Osteoblast (primary cell): ENCODE data around the gene RNF17. TPM values are rescaled to one million over a fixed set of nuclear protein-coding genes. Genes with fewer than 3 reads are reported as not detected.

ENCODE experiments used
- DNase-seq: peaks from one replicate; pipeline ENCODE4 v3.0.0; 2011; ENCODE audit warnings: low spot score, mixed read lengths; ENCODE audit not compliant: insufficient read length; ENCODE audit errors: missing footprints
- H2AFZ ChIP-seq: 2 replicates; pipeline ENCODE4 v1.6.0; 2011; ENCODE audit warnings: mild to moderate bottlenecking, low read length
- H3K27ac ChIP-seq: 2 replicates; pipeline ENCODE4 v1.5.1; 2011; ENCODE audit warnings: mild to moderate bottlenecking, low read depth, low read length, moderate library complexity
- H3K27me3 ChIP-seq: 2 replicates; pipeline ENCODE4 v1.6.0; 2012; ENCODE audit warnings: mild to moderate bottlenecking, control low read depth, inconsistent platforms, low read length, moderate library complexity; ENCODE audit not compliant: insufficient read depth
- H3K36me3 ChIP-seq: 2 replicates; pipeline ENCODE4 v1.5.1; 2011; ENCODE audit warnings: mild to moderate bottlenecking, low read length, control low read depth, moderate library complexity; ENCODE audit not compliant: insufficient read depth
- H3K4me1 ChIP-seq: 2 replicates; pipeline ENCODE4 v1.5.1; 2011; ENCODE audit warnings: mild to moderate bottlenecking, low read length, control low read depth, moderate library complexity; ENCODE audit not compliant: insufficient read depth
- H3K4me2 ChIP-seq: 2 replicates; pipeline ENCODE4 v1.6.0; 2011; ENCODE audit warnings: mild to moderate bottlenecking, low read length; ENCODE audit not compliant: insufficient read depth
- H3K4me3 ChIP-seq: fragments of 200-600 bp; sonication (generic); 3 replicates; pipeline ENCODE4 v1.5.1; 2012; ENCODE audit warnings: mild to moderate bottlenecking, low read length, inconsistent platforms; ENCODE audit not compliant: insufficient read depth
- H3K79me2 ChIP-seq: 2 replicates; pipeline ENCODE4 v1.6.0; 2012; ENCODE audit warnings: mild to moderate bottlenecking, low read length, control low read depth, inconsistent platforms; ENCODE audit not compliant: insufficient read depth
- H3K9me3 ChIP-seq: 2 replicates; pipeline ENCODE4 v1.5.1; 2011; ENCODE audit warnings: low read depth, low read length, control low read depth
- H4K20me1 ChIP-seq: 2 replicates; pipeline ENCODE4 v1.6.0; 2012; ENCODE audit warnings: mild to moderate bottlenecking, low read length, control low read depth; ENCODE audit not compliant: insufficient read depth
- total RNA-seq: library from RNA; depleted of rRNA; stranded (reverse); fragments of >200 nt; gene quantifications from 2 replicates; pipeline ENCODE4 v1.2.3, GENCODE V29; 2012
- TF ChIP-seq, protein P1 (sequence below): IDR thresholded peaks from 2 replicates; pipeline ENCODE4 v1.5.1; 2011; ENCODE audit warnings: mild to moderate bottlenecking, low read depth, low read length, moderate library complexity; ENCODE audit errors: extremely low read depth

Gene RNF17
- total RNA-seq, 1 donor: not detected

DNA sequence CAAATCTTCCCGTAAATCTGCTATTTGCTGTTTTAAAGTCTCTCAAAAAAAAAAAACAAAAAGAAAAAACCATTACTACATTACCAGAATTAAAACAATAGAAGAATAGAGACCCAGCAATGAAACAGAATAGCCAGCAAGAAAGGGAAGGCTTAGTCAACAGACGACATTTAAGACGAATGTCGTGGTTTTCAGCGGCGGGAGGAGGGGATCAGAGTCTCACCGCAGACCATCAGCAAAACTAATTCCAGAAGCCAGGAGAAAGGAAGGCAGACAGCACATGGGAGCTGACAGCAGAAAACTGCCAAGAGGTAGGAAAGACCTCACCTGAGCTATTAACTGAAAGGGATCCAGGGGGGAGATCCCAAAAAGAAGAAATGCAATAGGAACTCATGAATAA is 128.9 kb downstream of the RNF17 start:
- H3K4me3 ChIP-seq: no peak overlapping the region
- H3K4me1 ChIP-seq: no peaks in the 10 kb centered on the region
- DNase-seq: no peak
- H4K20me1 ChIP-seq: no peaks in the 10 kb centered on the region
- no peaks in the 10 kb centered on the region for H3K27me3 ChIP-seq
- H3K27ac ChIP-seq: no peak overlapping the region
- H2AFZ ChIP-seq: no peak overlapping the region
- H3K9me3 ChIP-seq: no peaks in the 10 kb centered on the region
- H3K79me2 ChIP-seq: no peaks in the 10 kb centered on the region
- H3K4me2 ChIP-seq: no peak overlapping the region
- TF ChIP-seq, protein P1, sequence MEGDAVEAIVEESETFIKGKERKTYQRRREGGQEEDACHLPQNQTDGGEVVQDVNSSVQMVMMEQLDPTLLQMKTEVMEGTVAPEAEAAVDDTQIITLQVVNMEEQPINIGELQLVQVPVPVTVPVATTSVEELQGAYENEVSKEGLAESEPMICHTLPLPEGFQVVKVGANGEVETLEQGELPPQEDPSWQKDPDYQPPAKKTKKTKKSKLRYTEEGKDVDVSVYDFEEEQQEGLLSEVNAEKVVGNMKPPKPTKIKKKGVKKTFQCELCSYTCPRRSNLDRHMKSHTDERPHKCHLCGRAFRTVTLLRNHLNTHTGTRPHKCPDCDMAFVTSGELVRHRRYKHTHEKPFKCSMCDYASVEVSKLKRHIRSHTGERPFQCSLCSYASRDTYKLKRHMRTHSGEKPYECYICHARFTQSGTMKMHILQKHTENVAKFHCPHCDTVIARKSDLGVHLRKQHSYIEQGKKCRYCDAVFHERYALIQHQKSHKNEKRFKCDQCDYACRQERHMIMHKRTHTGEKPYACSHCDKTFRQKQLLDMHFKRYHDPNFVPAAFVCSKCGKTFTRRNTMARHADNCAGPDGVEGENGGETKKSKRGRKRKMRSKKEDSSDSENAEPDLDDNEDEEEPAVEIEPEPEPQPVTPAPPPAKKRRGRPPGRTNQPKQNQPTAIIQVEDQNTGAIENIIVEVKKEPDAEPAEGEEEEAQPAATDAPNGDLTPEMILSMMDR: no peak
- peaks cover 6% of the 10 kb centered on the region for H3K36me3 ChIP-seq

DNA sequence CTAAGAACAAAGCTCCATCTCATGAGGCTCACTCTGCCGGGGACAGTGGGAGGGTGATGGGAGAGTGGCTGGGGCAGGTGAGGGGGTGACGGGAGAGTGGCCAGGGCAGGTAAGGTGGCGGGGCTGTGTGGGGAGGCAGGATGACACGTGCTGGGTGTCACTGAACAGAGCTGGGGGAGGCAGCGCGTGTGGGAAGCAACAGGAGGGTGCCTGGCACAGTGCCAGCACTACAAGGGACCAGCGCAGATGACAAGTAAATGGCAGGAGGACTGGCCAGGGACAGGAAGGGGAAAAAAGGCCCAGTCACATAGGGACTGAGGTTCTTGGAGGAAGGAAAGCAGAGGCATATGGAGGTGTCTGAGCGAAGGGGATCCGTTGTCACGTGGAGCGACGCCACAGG is 129.9 kb downstream of the RNF17 start:
- no peaks in the 10 kb centered on the region for H3K79me2 ChIP-seq
- H3K9me3 ChIP-seq: no peaks in the 10 kb centered on the region
- no peak overlapping the region for H3K4me3 ChIP-seq
- TF ChIP-seq, protein P1: no peak
- H3K4me1 ChIP-seq: no peaks in the 10 kb centered on the region
- H4K20me1 ChIP-seq: no peaks in the 10 kb centered on the region
- H2AFZ ChIP-seq: no peak overlapping the region
- H3K36me3 ChIP-seq: peaks cover 6% of the 10 kb centered on the region
- no peak overlapping the region for H3K4me2 ChIP-seq
- no peak overlapping the region for H3K27ac ChIP-seq
- DNase-seq: no peak
- H3K27me3 ChIP-seq: no peaks in the 10 kb centered on the region

DNA sequence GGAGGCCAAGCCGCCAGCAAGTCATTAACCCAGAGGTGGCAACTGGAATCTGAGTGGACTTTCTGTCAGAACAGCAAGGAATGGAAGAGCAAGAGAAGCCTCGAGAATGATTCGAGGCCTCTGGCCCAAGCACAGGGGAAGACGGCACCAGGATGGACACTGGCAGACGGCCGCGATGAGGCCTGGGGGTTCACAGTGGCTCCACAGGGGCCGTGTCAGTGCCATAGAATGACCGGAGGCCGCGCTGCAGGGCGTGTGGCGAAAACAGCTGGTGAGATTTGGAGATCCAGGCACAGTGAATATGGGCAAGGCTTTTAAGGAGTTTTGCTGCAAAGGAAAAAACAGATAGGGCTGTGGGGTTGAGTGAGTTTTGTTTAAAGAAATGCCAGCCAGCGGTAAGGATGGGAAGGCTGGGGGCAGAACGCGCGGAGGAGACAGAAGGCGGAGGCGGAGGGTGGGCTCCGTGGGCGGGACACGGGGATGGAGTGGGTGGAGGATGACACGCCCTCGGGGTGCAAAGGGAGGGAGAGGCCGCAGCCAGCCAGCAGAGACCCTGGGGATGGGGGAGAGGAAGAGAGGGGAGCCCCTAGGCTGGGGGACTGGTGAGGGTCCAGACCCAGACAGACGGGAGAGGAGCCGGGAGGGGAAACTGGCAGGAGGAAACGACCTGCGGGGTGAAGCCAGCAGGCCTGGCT is 130.5 kb downstream of the RNF17 start:
- H3K4me3 ChIP-seq: no peak overlapping the region
- no peaks in the 10 kb centered on the region for H3K79me2 ChIP-seq
- no peaks in the 10 kb centered on the region for H3K9me3 ChIP-seq
- H3K4me1 ChIP-seq: no peaks in the 10 kb centered on the region
- no peaks in the 10 kb centered on the region for H3K27me3 ChIP-seq
- H3K36me3 ChIP-seq: peaks cover 6% of the 10 kb centered on the region
- no peak overlapping the region for H3K4me2 ChIP-seq
- H3K27ac ChIP-seq: no peak overlapping the region
- no peaks in the 10 kb centered on the region for H4K20me1 ChIP-seq
- H2AFZ ChIP-seq: no peak overlapping the region
- TF ChIP-seq, protein P1: no peak
- DNase-seq: no peak

DNA sequence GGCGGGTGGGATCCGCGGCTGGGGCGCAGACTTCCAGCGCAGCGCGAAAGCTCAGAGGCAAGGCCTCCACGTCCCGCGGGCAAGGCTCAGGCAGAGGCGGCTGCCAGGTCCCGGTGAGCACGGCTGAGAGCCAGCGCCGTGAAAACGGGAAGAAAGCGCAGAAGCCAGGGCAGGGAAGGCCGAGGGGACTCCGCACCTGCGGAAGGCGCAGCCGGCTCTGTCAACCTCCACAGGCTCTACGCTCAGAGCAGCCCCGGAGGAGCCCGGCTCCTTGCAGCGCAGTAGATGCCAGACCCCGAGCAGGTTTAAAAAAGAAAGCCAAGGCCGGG is 131.0 kb downstream of the RNF17 start:
- TF ChIP-seq, protein P1: no peak
- Histone ChIP-seq H3K36me3 (peaks cover 6% of the 10 kb centered on the region), H2AFZ (no peak overlapping the region), H3K27ac (no peak overlapping the region), H3K9me3 (no peaks in the 10 kb centered on the region), H3K4me3 (no peak overlapping the region), H3K79me2 (no peaks in the 10 kb centered on the region), H3K4me2 (no peak overlapping the region), H3K4me1 (no peaks in the 10 kb centered on the region), H3K27me3 (no peaks in the 10 kb centered on the region), H4K20me1 (no peaks in the 10 kb centered on the region)
- DNase-seq: no peak
